Activated CD8-positive, alpha-beta T cell treated with anti-CD3 and anti-CD28 coated beads for 36 hours (primary cell): ENCODE measurements around the gene COBLL1. TPM values are rescaled to one million over a fixed set of nuclear protein-coding genes. Genes with fewer than 3 reads are reported as not detected.

Experiments
- ATAC-seq: fragments of 200-7000 bp; cut with Tn5 transposase; one replicate; pipeline ENCODE4 v1.10.0; 2021; ENCODE audit warnings: mild to moderate bottlenecking, moderate library complexity
- CTCF ChIA-PET: fragments of 350-600 bp; sonication (Branson Sonifier 250); formaldehyde crosslinking; loops from one replicate; lab custom pipeline; 2021; ENCODE audit warnings: antibody characterized with exemption; lab: Charles Lee
- POLR2A ChIA-PET: fragments of 350-600 bp; sonication (Branson Sonifier 250); formaldehyde crosslinking; loops from one replicate; lab custom pipeline; 2021; ENCODE audit warnings: antibody characterized with exemption; lab: Charles Lee
- DNase-seq: peaks from one replicate; pipeline ENCODE4 v3.0.0-alpha.2; 2020
- H3K27ac Mint-ChIP-seq: one replicate; pipeline ENCODE4 v1.8.0; 2021; ENCODE audit warnings: mild to moderate bottlenecking, mixed read lengths
- H3K27me3 Mint-ChIP-seq: one replicate; pipeline ENCODE4 v1.8.0; 2021; ENCODE audit warnings: mixed read lengths
- H3K36me3 Mint-ChIP-seq: one replicate; pipeline ENCODE4 v1.8.0; 2021; ENCODE audit warnings: low read depth, mixed read lengths
- H3K4me1 Mint-ChIP-seq: one replicate; pipeline ENCODE4 v1.8.0; 2021; ENCODE audit warnings: low read depth, mixed read lengths
- H3K4me3 Mint-ChIP-seq: one replicate; pipeline ENCODE4 v1.8.0; 2021; ENCODE audit warnings: mild to moderate bottlenecking, moderate library complexity, mixed read lengths
- H3K9me3 Mint-ChIP-seq: one replicate; pipeline ENCODE4 v1.8.0; 2021; ENCODE audit warnings: mixed read lengths
- CTCF ChIP-seq: fragments of 200-600 bp; IDR thresholded peaks from one replicate; pipeline ENCODE4 v1.8.0; 2022; ENCODE audit warnings: antibody characterized with exemption, mild to moderate bottlenecking
- intact Hi-C: fragments of 100-400 bp; cut with micrococcal nuclease; formaldehyde crosslinking; loops from one replicate; pipeline ENCODE4 v1.10.0; 2022
- total RNA-seq, 2 experiments: library from RNA; stranded (reverse); gene quantifications; one replicate each; pipeline ENCODE4 v1.2.3, GENCODE V29; 2021

Gene COBLL1
- total RNA-seq, 2 experiments from 2014 or later: 0.36 to 0.68 TPM

- no peaks in the 10 kb centered on the region for H3K36me3 Mint-ChIP-seq
- no peaks in the 10 kb centered on the region for H3K4me1 Mint-ChIP-seq
- H3K27ac Mint-ChIP-seq: no peak overlapping the region
- ChIA-PET CTCF (no interaction called here), POLR2A (no interaction called here)
- ATAC-seq (no peak), DNase-seq (no peak)
- TF ChIP-seq CTCF: no peak
- H3K27me3 Mint-ChIP-seq: peaks cover 3% of the 10 kb centered on the region
- H3K9me3 Mint-ChIP-seq: no peaks in the 10 kb centered on the region
- intact Hi-C loops: no loop called here
- no peak overlapping the region for H3K4me3 Mint-ChIP-seq
Measured at GRCh38 chr2:164792316-164793170, 49.1 kb downstream of the COBLL1 start.

GRCh38 chr2:164789968-164790367, 51.7 kb downstream of the COBLL1 start:
- Mint-ChIP-seq H3K4me1 (no peaks in the 10 kb centered on the region), H3K36me3 (no peaks in the 10 kb centered on the region), H3K27me3 (peaks cover 2% of the 10 kb centered on the region), H3K9me3 (no peaks in the 10 kb centered on the region), H3K4me3 (no peak overlapping the region), H3K27ac (no peak overlapping the region)
- DNase-seq (no peak), ATAC-seq (no peak)
- intact Hi-C loops: no loop called here
- TF ChIP-seq CTCF: no peak
- POLR2A ChIA-PET: no interaction called here
- CTCF ChIA-PET: no interaction called here

- no peaks in the 10 kb centered on the region for H3K9me3 Mint-ChIP-seq
- peaks cover 2% of the 10 kb centered on the region for H3K27me3 Mint-ChIP-seq
- H3K36me3 Mint-ChIP-seq: no peaks in the 10 kb centered on the region
- ChIA-PET POLR2A (no interaction called here), CTCF (no interaction called here)
- no peak for DNase-seq
- no peaks in the 10 kb centered on the region for H3K4me1 Mint-ChIP-seq
- no peak for ATAC-seq
- intact Hi-C loops: no loop called here
- H3K27ac Mint-ChIP-seq: no peak overlapping the region
- H3K4me3 Mint-ChIP-seq: no peak overlapping the region
- no peak for TF ChIP-seq CTCF
Measured at GRCh38 chr2:164786787-164787186, 54.8 kb downstream of the COBLL1 start.

GRCh38 chr2:164785457-164785856, 56.2 kb downstream of the COBLL1 start:
- H3K4me1 Mint-ChIP-seq: no peaks in the 10 kb centered on the region
- no peaks in the 10 kb centered on the region for H3K36me3 Mint-ChIP-seq
- H3K27me3 Mint-ChIP-seq: no peaks in the 10 kb centered on the region
- POLR2A ChIA-PET: interaction anchor here (0.6 kb wide), 1 partner anchor 47 kb away, joined by 5 read pairs; no protein-coding TSS in a partner anchor
- CTCF ChIA-PET: interaction anchor here (0.7 kb wide), 1 partner anchor 51 kb away, joined by 3 read pairs; no protein-coding TSS in a partner anchor
- H3K4me3 Mint-ChIP-seq: no peak overlapping the region
- no peak overlapping the region for H3K27ac Mint-ChIP-seq
- H3K9me3 Mint-ChIP-seq: no peaks in the 10 kb centered on the region
- intact Hi-C loops: no loop called here
- DNase-seq: no peak
- TF ChIP-seq CTCF: no peak
- no peak for ATAC-seq

- ChIA-PET CTCF (no interaction called here), POLR2A (no interaction called here)
- no peak for TF ChIP-seq CTCF
- H3K27ac Mint-ChIP-seq: no peak overlapping the region
- H3K4me1 Mint-ChIP-seq: no peaks in the 10 kb centered on the region
- no peak for ATAC-seq
- H3K27me3 Mint-ChIP-seq: no peaks in the 10 kb centered on the region
- DNase-seq: no peak
- intact Hi-C loops: no loop called here
- no peaks in the 10 kb centered on the region for H3K9me3 Mint-ChIP-seq
- no peak overlapping the region for H3K4me3 Mint-ChIP-seq
- no peaks in the 10 kb centered on the region for H3K36me3 Mint-ChIP-seq
Measured at GRCh38 chr2:164784376-164784775, 57.2 kb downstream of the COBLL1 start.
